H1 (cell line): Measurements from ENCODE around the gene SLC39A13. TPM values are rescaled to one million over a fixed set of nuclear protein-coding genes. Genes with fewer than 3 reads are reported as not detected.

ENCODE experiments used
- CTCF ChIA-PET: fragments of 300-600 bp; sonication (Branson Sonifier 250); formaldehyde crosslinking; loops from one replicate; lab custom pipeline; 2021; ENCODE audit not compliant: partially characterized antibody; lab: Charles Lee
- POLR2A ChIA-PET: fragments of 300-600 bp; sonication (Branson Sonifier 250); formaldehyde crosslinking; loops from one replicate; lab custom pipeline; 2021; ENCODE audit warnings: inconsistent platforms; ENCODE audit not compliant: partially characterized antibody; lab: Charles Lee
- DNase-seq, 2 experiments: peaks; one replicate each; pipeline versions ENCODE4 v3.0.0 to v3.0.0-alpha.2; 2010 to 2022; ENCODE audit warnings: low spot score in 2 of 2, low read depth in 1 of 2, mixed read lengths in 1 of 2
- FAIRE-seq: peaks from 2 replicates; lab custom pipeline; 2011; peaks lifted over from hg19 to GRCh38; lab: Jason Lieb, UNC
- H2AFZ ChIP-seq: 2 replicates; pipeline ENCODE4 v1.8.1; 2012; ENCODE audit warnings: low read length, inconsistent platforms
- H2AK5ac ChIP-seq: 2 replicates; pipeline ENCODE4 v1.6.1; 2013; ENCODE audit warnings: low read depth, low read length
- H2BK120ac ChIP-seq: replicated peaks from 2 replicates; pipeline ENCODE3; 2013; ENCODE audit warnings: low read depth, low read length, inconsistent platforms
- H2BK12ac ChIP-seq: 2 replicates; pipeline ENCODE4 v1.6.1; 2013; ENCODE audit warnings: low read depth, low read length
- H2BK15ac ChIP-seq: 2 replicates; pipeline ENCODE4 v1.6.1; 2013; ENCODE audit warnings: low read length
- H2BK20ac ChIP-seq: 2 replicates; pipeline ENCODE4 v1.6.1; 2013; ENCODE audit warnings: low read length
- H2BK5ac ChIP-seq: 2 replicates; pipeline ENCODE4 v1.6.1; 2013; ENCODE audit warnings: low read depth, low read length
- H3K14ac ChIP-seq: 2 replicates; pipeline ENCODE4 v1.6.1; 2013; ENCODE audit warnings: inconsistent platforms; ENCODE audit not compliant: insufficient read length
- H3K18ac ChIP-seq: 2 replicates; pipeline ENCODE4 v1.6.1; 2013; ENCODE audit warnings: low read length; ENCODE audit errors: extremely low read depth
- H3K23ac ChIP-seq: 2 replicates; pipeline ENCODE4 v1.6.1; 2013; ENCODE audit warnings: inconsistent platforms; ENCODE audit not compliant: insufficient read length
- H3K23me2 ChIP-seq: 2 replicates; pipeline ENCODE4 v1.6.1; 2013; ENCODE audit warnings: low read depth, low read length
- H3K27ac ChIP-seq: 2 replicates; pipeline ENCODE4 v1.6.1; 2011; ENCODE audit warnings: low read depth, low read length, inconsistent platforms
- H3K27me3 ChIP-seq, 4 experiments: replicated peaks in 1 of 4; 1 replicate in 1 of 4; 2 replicates in 3 of 4; pipeline versions ENCODE4 v1.6.1 to v1.8.1; 2011 to 2013; ENCODE audit warnings: low read length in 3 of 4, mild to moderate bottlenecking in 3 of 4, inconsistent platforms in 2 of 4, mixed read lengths in 2 of 4, moderate library complexity in 1 of 4; ENCODE audit not compliant: control insufficient read depth in 3 of 4, insufficient read depth in 3 of 4; ENCODE audit errors: extremely low read depth in 1 of 4
- H3K36me3 ChIP-seq, 4 experiments: 2 replicates each; pipeline versions ENCODE4 v1.6.1 to v1.8.1; 2011 to 2013; ENCODE audit warnings: mild to moderate bottlenecking in 4 of 4, low read length in 3 of 4, moderate library complexity in 2 of 4, control low read depth in 1 of 4, inconsistent platforms in 1 of 4; ENCODE audit not compliant: insufficient read depth in 4 of 4, control insufficient read depth in 2 of 4
- H3K4ac ChIP-seq: replicated peaks from 2 replicates; pipeline ENCODE3; 2013; ENCODE audit warnings: low read length, low read depth, mixed read lengths, inconsistent platforms; ENCODE audit not compliant: insufficient read length
- H3K4me1 ChIP-seq, 4 experiments: replicated peaks in 1 of 4; 1 replicate in 1 of 4; 2 replicates in 3 of 4; pipeline versions ENCODE4 v1.6.1 to v1.8.1; 2011 to 2013; ENCODE audit warnings: low read length in 3 of 4, inconsistent platforms in 2 of 4, mixed read lengths in 1 of 4; ENCODE audit not compliant: insufficient read depth in 4 of 4, control insufficient read depth in 3 of 4
- H3K4me2 ChIP-seq, 2 experiments: 2 replicates each; pipeline versions ENCODE4 v1.6.1 to v1.8.1; 2011 to 2013; ENCODE audit warnings: low read depth in 2 of 2, low read length in 2 of 2, control low read depth in 1 of 2, inconsistent platforms in 1 of 2, mild to moderate bottlenecking in 1 of 2; ENCODE audit not compliant: insufficient read depth in 1 of 2
- H3K4me3 ChIP-seq, 4 experiments: fragments of 200-600, 300-600 bp in 1 of 4; sonication (generic), shearing (Covaris generic), sonication (Bioruptor Twin) in 1 of 4; 2 replicates each; pipeline versions ENCODE4 v1.5.1 to v1.8.1; 2011 to 2016; ENCODE audit warnings: low read length in 4 of 4, low read depth in 3 of 4, control low read depth in 2 of 4, inconsistent platforms in 2 of 4, mild to moderate bottlenecking in 2 of 4, mixed read lengths in 1 of 4, moderate library complexity in 1 of 4; ENCODE audit not compliant: insufficient read depth in 2 of 4; ENCODE audit errors: extremely low read depth in 1 of 4
- H3K56ac ChIP-seq: replicated peaks from 2 replicates; pipeline ENCODE3; 2013; ENCODE audit warnings: low read depth, mild to moderate bottlenecking, mixed read lengths, low read length, inconsistent platforms; ENCODE audit not compliant: insufficient read length
- H3K79me1 ChIP-seq: 2 replicates; pipeline ENCODE4 v1.6.1; 2013; ENCODE audit warnings: low read depth, low read length, control low read depth
- H3K79me2 ChIP-seq, 2 experiments: 2 replicates each; pipeline versions ENCODE4 v1.6.1 to v1.8.1; 2012 to 2013; ENCODE audit warnings: low read length in 2 of 2, mild to moderate bottlenecking in 2 of 2, inconsistent platforms in 1 of 2; ENCODE audit not compliant: insufficient read depth in 2 of 2, control insufficient read depth in 1 of 2
- H3K9ac ChIP-seq, 4 experiments: replicated peaks in 1 of 4; 1 replicate in 1 of 4; 2 replicates in 3 of 4; pipeline versions ENCODE4 v1.6.1 to v1.8.1; 2011 to 2013; ENCODE audit warnings: low read depth in 3 of 4, low read length in 3 of 4, control low read depth in 2 of 4, mild to moderate bottlenecking in 2 of 4, moderate library complexity in 2 of 4, inconsistent platforms in 1 of 4; ENCODE audit errors: extremely low read depth in 1 of 4
- H3K9me3 ChIP-seq, 2 experiments: 2 replicates each; pipeline versions ENCODE4 v1.6.1 to v1.8.1; 2012 to 2013; ENCODE audit warnings: mild to moderate bottlenecking in 2 of 2, moderate library complexity in 2 of 2, control low read depth in 1 of 2, inconsistent platforms in 1 of 2, low read depth in 1 of 2, low read length in 1 of 2, mixed read lengths in 1 of 2; ENCODE audit not compliant: insufficient read depth in 2 of 2
- H4K20me1 ChIP-seq, 2 experiments: replicated peaks in 1 of 2; 2 replicates each; pipeline versions ENCODE3 to v1.8.1; 2011 to 2013; ENCODE audit warnings: inconsistent platforms in 2 of 2, low read length in 2 of 2, mild to moderate bottlenecking in 1 of 2; ENCODE audit not compliant: insufficient read depth in 2 of 2, control insufficient read depth in 1 of 2
- H4K5ac ChIP-seq: 2 replicates; pipeline ENCODE4 v1.6.1; 2013; ENCODE audit warnings: low read length, low read depth, mixed read lengths, inconsistent platforms; ENCODE audit not compliant: insufficient read length
- H4K8ac ChIP-seq: 2 replicates; pipeline ENCODE4 v1.8.0; 2013; ENCODE audit warnings: mild to moderate bottlenecking, moderate library complexity, low read length, inconsistent platforms; ENCODE audit not compliant: insufficient read depth; ENCODE audit errors: extremely low read depth
- H4K91ac ChIP-seq: replicated peaks from 2 replicates; pipeline ENCODE3; 2013; ENCODE audit warnings: low read length, mixed read lengths, inconsistent platforms; ENCODE audit not compliant: insufficient read length
- BACH1 ChIP-seq: IDR thresholded peaks from 2 replicates; pipeline ENCODE4 v1.6.1; 2012; ENCODE audit warnings: low read length, improper control_type of control experiment
- CEBPB ChIP-seq: IDR thresholded peaks from 2 replicates; pipeline ENCODE4 v1.6.1; 2012; ENCODE audit warnings: low read depth, low read length
- CHD1 ChIP-seq: IDR thresholded peaks from 2 replicates; pipeline ENCODE4 v1.6.1; 2012; ENCODE audit warnings: low read depth, low read length, improper control_type of control experiment
- CTBP2 ChIP-seq: IDR thresholded peaks from 2 replicates; pipeline ENCODE4 v1.7.0; 2011; ENCODE audit warnings: borderline replicate concordance, mild to moderate bottlenecking, moderate library complexity, mixed read lengths, low read length; ENCODE audit not compliant: insufficient read depth, insufficient read length
- EZH2 ChIP-seq: fragments of 200-600 bp; sonication (generic); IDR thresholded peaks from 2 replicates; pipeline ENCODE4 v1.7.1; 2012; ENCODE audit warnings: low read depth, mild to moderate bottlenecking, moderate library complexity, low read length, inconsistent platforms; ENCODE audit not compliant: severe bottlenecking
- HDAC6 ChIP-seq: IDR thresholded peaks from one replicate; pipeline ENCODE4 v1.7.1; 2012; ENCODE audit warnings: low read depth, mild to moderate bottlenecking, inconsistent platforms, low read length, moderate library complexity
- KDM1A ChIP-seq: fragments of 200-600, 300-600 bp; sonication (generic); IDR thresholded peaks from 2 replicates; pipeline ENCODE4 v1.7.1; 2016; ENCODE audit warnings: mild to moderate bottlenecking, low read length, borderline replicate concordance
- NANOG ChIP-seq: IDR thresholded peaks from 2 replicates; pipeline ENCODE4 v1.6.1; 2011; ENCODE audit warnings: low read length, low read depth, mild to moderate bottlenecking, inconsistent platforms; ENCODE audit not compliant: insufficient read depth, poor library complexity, severe bottlenecking
- RBBP5 ChIP-seq: IDR thresholded peaks from 2 replicates; pipeline ENCODE4 v1.7.1; 2012; ENCODE audit warnings: low read depth, mild to moderate bottlenecking, inconsistent platforms, low read length, moderate library complexity, borderline replicate concordance
- SP1 ChIP-seq: IDR thresholded peaks from 2 replicates; pipeline ENCODE4 v1.6.1; 2011; ENCODE audit warnings: low read depth, low read length
- SP4 ChIP-seq: IDR thresholded peaks from 2 replicates; pipeline ENCODE4 v1.6.1; 2012; ENCODE audit warnings: low read length, inconsistent platforms
- SUZ12 ChIP-seq: fragments of 200-600 bp; sonication (generic); IDR thresholded peaks from 2 replicates; pipeline ENCODE4 v1.6.1; 2012; ENCODE audit warnings: mild to moderate bottlenecking, inconsistent platforms, low read length, moderate library complexity, mixed read lengths
- WGBS, 2 experiments: shearing (Covaris generic) in 1 of 2; methylation state at CpG; one replicate each; pipeline versions ENCODE4 v1.1.6 to v1.1.7; 2013 to 2015; ENCODE audit warnings: low lambda C conversion rate in 2 of 2, mixed read lengths in 2 of 2, inconsistent platforms in 1 of 2, low coverage in 1 of 2, missing lambda C conversion rate in 1 of 2; ENCODE audit not compliant: insufficient replicate concordance in 2 of 2, insufficient coverage in 1 of 2, insufficient read length in 1 of 2; ENCODE audit errors: extremely low coverage in 1 of 2, missing lambda C conversion rate in 1 of 2; 5-methylcytosine and 5-hydroxymethylcytosine counted together
- polyA plus RNA-seq, 7 experiments: library from polyadenylated mRNA; depleted of rRNA in 3 of 7; stranded (reverse) in 5 of 7; unstranded in 2 of 7; fragments of >200 nt in 5 of 7; fragments of 200-250 nt in 2 of 7; gene quantifications; 1 replicate in 5 of 7; 2 replicates in 1 of 7; 4 replicates in 1 of 7; pipeline versions ENCODE4 v1.2.1 to v1.2.3, GENCODE V29; 2011 to 2013; ENCODE audit warnings: missing spikeins in 2 of 7, mixed read lengths in 2 of 7
- total RNA-seq: library from RNA; stranded (reverse); fragmentation: NEBNext Ultra II Directional; extraction: Animal tissue kit (Norgen Biotek cat#: 25700); gene quantifications from 2 replicates; pipeline ENCODE4 v1.2.1, GENCODE V29; 2021
- TF ChIP-seq, protein P1 (sequence below): IDR thresholded peaks from 2 replicates; pipeline ENCODE4 v1.6.1; 2012; ENCODE audit warnings: low read length, inconsistent platforms

Gene SLC39A13
- total and polyA plus RNA-seq, 2 of the 8 experiments (the other 6 are each of a cell fraction or from before 2014, with no cell fraction given): 23.2 to 30.0 TPM

GRCh38 chr11:47445840-47446239 is 37.5 kb downstream of the SLC39A13 start:
- Histone ChIP-seq H2AK5ac (no peak overlapping the region), H3K36me3 (no peaks in the 10 kb centered on the region), H3K9ac (no peak overlapping the region), H3K27me3 (no peaks in the 10 kb centered on the region), H3K79me2 (no peaks in the 10 kb centered on the region), H3K18ac (no peak overlapping the region), H2BK120ac (no peak overlapping the region), H3K23ac (no peak overlapping the region), H2AFZ (no peak overlapping the region), H3K79me1 (no peaks in the 10 kb centered on the region), H2BK20ac (no peak overlapping the region), H3K4me1 (no peaks in the 10 kb centered on the region; a peak in 2 of 7 replicates), H4K8ac (no peak overlapping the region), H4K91ac (no peak overlapping the region), H3K23me2 (no peaks in the 10 kb centered on the region), H4K20me1 (no peaks in the 10 kb centered on the region), H2BK5ac (no peak overlapping the region), H3K27ac (no peak overlapping the region), H3K4me3 (no peak overlapping the region), H2BK15ac (no peak overlapping the region), H3K56ac (no peak overlapping the region), H2BK12ac (no peak overlapping the region), H3K9me3 (no peaks in the 10 kb centered on the region), H3K14ac (no peak overlapping the region), H3K4me2 (no peak overlapping the region), H4K5ac (no peak overlapping the region), H3K4ac (no peak overlapping the region)
- ChIA-PET POLR2A (interaction anchor here (0.6 to 0.9 kb wide), 2 partner anchors 9 to 58 kb away, joined by 3 to 4 read pairs; no protein-coding TSS in a partner anchor), CTCF (interaction anchor here (0.7 to 1.2 kb wide), 2 partner anchors 9 to 989 kb away, joined by 3 read pairs; no protein-coding TSS in a partner anchor)
- WGBS, 2 experiments: 92% methylated on average over 4 of the region's 4 CpGs; no CpG with 5 or more reads in 1 of the 2 experiments
- FAIRE-seq: no peak
- DNase-seq: no peak
- TF ChIP-seq SUZ12 (no peak), SP4 (no peak), BACH1 (no peak), SP1 (no peak), EZH2 (no peak), CHD1 (no peak), KDM1A (no peak), CTBP2 (no peak), NANOG (no peak), CEBPB (no peak), RBBP5 (no peak), HDAC6 (no peak)
- TF ChIP-seq, protein P1, sequence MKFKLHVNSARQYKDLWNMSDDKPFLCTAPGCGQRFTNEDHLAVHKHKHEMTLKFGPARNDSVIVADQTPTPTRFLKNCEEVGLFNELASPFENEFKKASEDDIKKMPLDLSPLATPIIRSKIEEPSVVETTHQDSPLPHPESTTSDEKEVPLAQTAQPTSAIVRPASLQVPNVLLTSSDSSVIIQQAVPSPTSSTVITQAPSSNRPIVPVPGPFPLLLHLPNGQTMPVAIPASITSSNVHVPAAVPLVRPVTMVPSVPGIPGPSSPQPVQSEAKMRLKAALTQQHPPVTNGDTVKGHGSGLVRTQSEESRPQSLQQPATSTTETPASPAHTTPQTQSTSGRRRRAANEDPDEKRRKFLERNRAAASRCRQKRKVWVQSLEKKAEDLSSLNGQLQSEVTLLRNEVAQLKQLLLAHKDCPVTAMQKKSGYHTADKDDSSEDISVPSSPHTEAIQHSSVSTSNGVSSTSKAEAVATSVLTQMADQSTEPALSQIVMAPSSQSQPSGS: no peak
